22Rv1 (cell line): ENCODE measurements around the gene CCDC126.

ENCODE experiments used
- ZFX ChIP-seq: fragments of 450-650 bp; IDR thresholded peaks from 2 replicates; pipeline ENCODE4 v1.6.1; 2017; ENCODE audit warnings: antibody characterized with exemption, borderline replicate concordance
- TF ChIP-seq, protein P1 (sequence below): fragments of 450-650 bp; IDR thresholded peaks from 2 replicates; pipeline ENCODE4 v1.5.1; 2017; ENCODE audit warnings: mild to moderate bottlenecking

DNA sequence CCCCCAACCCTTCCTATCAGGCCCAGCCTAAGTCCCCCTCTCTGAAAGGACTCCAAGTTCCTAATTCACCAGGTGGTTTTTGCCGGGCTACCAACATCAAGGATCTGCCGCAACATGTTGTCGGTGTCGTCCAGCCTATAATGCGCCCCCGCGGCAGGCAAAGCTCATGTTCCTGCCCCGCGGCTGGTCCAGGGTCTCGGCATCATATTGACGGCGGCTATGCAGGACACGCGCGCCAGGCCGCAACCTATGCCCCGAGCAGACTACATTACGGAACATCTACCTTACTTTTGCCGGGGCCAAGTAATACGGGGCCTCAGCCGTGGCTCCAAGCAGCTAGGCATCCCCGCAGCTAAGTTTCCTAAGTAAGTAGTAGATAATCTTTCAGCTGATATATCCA is 58.3 kb downstream of the CCDC126 start:
- TF ChIP-seq, protein P1, sequence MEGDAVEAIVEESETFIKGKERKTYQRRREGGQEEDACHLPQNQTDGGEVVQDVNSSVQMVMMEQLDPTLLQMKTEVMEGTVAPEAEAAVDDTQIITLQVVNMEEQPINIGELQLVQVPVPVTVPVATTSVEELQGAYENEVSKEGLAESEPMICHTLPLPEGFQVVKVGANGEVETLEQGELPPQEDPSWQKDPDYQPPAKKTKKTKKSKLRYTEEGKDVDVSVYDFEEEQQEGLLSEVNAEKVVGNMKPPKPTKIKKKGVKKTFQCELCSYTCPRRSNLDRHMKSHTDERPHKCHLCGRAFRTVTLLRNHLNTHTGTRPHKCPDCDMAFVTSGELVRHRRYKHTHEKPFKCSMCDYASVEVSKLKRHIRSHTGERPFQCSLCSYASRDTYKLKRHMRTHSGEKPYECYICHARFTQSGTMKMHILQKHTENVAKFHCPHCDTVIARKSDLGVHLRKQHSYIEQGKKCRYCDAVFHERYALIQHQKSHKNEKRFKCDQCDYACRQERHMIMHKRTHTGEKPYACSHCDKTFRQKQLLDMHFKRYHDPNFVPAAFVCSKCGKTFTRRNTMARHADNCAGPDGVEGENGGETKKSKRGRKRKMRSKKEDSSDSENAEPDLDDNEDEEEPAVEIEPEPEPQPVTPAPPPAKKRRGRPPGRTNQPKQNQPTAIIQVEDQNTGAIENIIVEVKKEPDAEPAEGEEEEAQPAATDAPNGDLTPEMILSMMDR, result no peak
- no peak for TF ChIP-seq ZFX
